ENCODE data around the gene NAA20. TPM values are rescaled to one million over a fixed set of nuclear protein-coding genes. Genes with fewer than 3 reads are reported as not detected.

The NAA20 gene
- total and polyA plus RNA-seq, 2 donors, result 42.3 to 58.7 TPM

Other genes starting within 250 kb of the NAA20 start
- gene CRNKL1, start 35.1 kb downstream of the NAA20 start, total RNA-seq, result 47.9 TPM
- 11.9 TPM for gene CRNKL1, start 35.1 kb downstream of the NAA20 start, polyA plus RNA-seq
- gene CFAP61, start 35.2 kb downstream of the NAA20 start, total RNA-seq, result 0.32 TPM
- 0.35 TPM for gene CFAP61, start 35.2 kb downstream of the NAA20 start, polyA plus RNA-seq

Measured in urinary bladder (tissue), 2 donors.